HG03520 (cell line): ENCODE measurements around the gene BRD9.
"Not testable (repeated sequence)": the region's sequence is repeated elsewhere in the genome, so short reads cannot be mapped to it uniquely, and the experiment has no call there.

Experiments used
- ATAC-seq: cut with Tn5 transposase; IDR thresholded peaks from one replicate; pipeline ENCODE4 v1.9.1; 2021; ENCODE audit warnings: mild to moderate bottlenecking, moderate library complexity; ENCODE audit not compliant: unreplicated experiment

Gene BRD9

DNA sequence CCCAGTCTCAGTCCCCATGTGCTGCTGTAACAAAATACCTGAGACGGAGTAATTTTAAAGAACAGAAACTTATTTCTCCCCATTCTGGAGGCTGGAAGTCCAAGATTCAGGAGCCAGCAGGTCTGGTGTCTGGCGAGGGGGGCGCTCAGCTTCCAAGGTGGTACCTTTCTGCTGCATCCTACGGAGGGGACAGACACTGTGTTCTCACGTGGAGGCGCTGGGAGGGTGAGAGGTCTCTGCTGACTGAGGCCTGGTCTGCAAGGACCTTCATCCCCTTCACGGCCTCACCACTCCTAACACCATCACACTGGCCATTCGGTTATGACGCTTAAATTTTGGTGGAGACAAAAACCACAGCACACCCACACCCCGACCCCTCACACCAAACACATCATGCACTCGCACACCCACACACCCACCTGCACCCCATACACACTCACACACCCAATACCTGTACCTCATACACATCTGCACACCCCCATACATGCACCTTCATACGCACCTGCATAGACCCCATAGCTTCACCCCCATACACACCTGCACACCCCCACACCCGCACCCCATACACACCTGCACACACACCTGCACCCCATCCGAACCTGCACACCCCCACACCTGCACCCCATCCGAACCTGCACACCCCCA lies 32.0 kb downstream of the BRD9 start:
- no peak for ATAC-seq

DNA sequence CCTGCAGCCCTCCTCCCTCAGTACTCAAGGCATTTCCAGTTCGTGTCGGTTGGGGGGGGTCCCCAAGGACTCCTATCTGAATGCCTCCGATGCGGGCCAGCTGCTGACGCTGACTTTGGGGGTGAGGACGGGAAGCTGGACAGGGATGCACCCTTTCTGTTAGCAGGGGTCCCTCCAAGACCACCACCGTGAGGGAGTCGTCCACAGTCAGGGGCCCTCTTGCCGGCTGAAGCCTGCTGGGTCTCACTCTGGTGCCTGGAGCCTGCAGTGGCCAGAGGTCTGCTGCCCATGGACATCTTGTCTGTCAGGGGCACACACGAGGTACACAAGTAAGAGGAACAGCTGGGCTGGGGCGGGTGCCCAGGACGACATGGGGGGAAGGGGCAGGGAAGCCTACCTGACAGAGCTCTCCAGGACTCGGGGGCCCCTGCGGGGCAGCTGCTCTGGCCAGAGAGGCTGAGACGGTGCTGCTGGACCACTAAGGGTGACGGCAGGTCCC lies 32.8 kb downstream of the BRD9 start:
- no peak for ATAC-seq

DNA sequence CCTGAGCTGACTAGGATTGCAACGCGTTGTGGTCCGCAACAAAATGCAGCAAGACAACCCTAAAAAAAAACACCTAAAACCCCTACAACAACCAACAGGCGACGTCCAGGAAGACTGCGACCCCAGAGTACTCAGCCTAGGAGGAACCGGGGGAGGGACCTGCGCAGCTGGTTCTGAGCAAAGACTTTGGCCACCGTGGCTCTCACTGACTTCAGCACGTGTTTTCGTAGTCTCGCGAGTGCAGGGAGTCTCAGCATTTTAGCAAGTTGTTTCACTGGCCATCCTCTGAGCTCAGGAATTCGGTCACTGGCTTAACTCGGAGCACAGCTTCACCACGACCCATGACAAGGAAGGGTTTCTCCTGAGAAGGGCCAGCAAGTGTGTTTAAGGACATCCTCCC lies 33.2 kb downstream of the BRD9 start:
- no peak for ATAC-seq

DNA sequence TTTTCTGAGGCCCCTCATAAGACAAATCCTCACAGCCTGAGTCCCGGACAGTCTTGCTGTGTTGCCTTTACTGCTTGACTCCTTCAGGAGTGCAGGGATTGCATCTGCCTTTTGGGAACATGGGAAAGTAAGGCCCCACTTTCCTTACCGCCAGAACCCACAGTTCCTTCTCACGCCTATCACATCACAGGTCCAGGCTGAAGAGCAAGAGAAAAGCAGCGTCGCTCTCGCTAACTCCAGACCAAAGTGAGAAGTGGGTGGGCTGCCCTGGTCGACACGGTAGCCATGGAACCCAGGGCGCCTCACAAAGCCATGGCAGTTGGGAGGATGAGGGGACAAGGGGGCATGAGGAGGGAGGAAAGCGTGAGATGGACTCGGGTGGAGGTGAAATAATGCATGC lies 33.9 kb downstream of the BRD9 start:
- no peak for ATAC-seq

DNA sequence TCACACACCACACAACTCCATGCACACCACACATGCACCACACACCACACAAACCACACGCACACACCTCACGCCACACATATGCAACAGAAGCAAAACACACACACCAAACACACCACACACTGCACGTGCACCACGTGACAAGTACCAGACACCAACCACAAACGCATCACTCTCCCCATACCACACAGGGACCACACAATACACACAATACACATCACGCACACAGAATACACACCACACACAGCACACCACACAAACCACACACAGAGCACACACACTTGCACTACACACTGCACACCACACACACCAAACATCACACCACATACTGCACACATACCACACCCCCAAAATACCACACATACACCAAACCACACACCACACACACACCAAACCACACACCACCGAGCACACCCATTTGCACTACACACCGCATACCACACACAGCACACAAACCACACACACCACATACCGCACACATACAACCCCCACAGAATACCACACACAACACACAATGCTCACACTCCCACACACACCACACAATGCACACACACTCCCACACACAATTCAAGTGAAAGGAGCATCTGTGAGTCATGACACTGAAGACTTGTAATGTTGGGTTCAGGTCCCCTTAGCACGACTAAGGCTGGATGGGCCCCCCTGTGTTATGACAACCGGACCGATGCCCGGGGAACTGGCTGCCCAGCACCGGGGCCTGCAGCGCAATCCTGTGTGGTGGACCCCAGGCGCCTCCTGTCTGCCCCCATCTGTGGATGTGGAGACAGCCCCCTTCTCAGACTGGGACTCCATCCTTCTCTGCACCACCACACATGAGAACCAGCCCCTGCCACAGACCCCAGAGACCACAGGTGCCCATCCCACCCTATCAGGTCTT lies 35.8 kb downstream of the BRD9 start:
- no peak for ATAC-seq

DNA sequence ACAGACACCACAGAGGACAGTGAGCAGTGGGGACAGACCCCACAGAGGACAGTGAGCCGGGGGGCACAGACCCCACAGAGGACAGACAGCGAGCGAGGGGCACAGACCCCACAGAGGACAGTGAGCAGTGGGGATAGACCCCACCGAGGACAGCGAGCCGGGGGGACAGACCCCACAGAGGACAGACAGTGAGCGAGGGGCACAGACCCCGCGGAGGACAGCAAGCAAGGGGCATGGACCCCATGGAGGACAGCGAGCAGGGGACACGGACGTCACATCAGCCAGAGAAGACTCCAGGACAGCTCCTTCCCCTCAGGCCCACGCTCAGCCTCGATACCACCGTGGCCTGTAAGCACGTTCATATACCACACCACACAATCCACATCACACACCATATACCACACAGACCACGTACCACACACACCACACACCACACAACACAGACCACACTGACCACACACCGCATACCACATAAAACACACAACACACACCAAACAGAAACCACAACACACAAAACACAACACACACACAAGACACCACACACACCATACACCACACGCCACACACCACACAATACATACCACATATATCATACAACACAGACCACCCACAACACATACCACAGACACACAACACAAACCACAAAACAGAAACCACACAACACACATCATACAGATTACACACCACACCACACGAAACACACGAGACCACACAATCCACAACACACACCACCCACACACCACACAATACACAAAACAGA lies 36.6 kb downstream of the BRD9 start:
- no peak for ATAC-seq

DNA sequence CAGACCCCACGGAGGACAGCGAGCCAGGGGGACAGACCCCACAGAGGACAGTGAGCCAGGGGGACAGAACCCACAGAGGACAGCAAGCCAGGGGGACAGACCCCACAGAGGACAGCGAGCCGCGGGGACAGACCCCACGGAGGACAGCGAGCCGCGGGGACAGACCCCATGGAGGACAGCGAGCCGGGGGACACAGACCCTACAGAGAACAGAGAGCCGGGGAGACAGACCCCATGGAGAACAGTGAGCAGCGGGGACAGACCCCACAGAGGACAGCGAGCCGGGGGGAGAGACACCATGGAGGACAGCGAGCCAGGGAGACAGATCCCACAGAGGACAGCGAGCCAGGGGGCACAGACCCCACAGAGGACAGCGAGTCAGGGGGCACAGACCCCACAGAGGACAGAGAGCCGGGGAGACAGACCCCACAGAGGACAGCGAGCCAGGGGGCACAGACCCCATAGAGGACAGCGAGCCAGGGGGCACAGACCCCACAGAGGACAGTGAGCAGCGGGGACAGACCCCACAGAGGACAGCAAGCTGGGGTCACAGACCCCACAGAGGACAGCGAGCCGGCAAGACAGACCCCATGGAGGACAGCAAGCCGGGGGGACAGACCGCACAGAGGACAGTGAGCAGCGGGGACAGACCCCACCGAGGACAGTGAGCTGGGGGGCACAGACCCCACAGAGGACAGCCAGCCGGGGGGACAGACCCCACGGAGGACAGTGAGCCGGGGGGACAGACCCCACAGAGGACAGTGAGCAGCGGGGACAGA lies 37.4 kb downstream of the BRD9 start:
- no peak for ATAC-seq

DNA sequence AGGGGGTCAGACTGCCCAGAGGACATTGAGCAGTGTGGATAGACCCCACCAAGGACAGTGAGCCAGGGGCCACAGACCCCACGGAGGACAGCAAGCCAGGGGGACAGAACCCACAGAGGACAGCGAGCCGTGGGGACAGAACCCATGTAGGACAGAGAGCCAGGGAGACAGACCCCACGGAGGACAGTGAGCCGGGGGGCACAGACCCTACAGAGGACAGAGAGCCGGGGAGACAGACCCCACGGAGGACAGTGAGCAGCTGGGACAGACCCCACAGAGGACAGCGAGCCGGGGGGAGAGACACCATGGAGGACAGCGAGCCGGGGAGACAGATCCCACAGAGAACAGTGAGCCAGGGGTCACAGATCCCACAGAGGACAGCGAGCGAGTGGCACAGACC lies 38.4 kb downstream of the BRD9 start:
- no peak for ATAC-seq

DNA sequence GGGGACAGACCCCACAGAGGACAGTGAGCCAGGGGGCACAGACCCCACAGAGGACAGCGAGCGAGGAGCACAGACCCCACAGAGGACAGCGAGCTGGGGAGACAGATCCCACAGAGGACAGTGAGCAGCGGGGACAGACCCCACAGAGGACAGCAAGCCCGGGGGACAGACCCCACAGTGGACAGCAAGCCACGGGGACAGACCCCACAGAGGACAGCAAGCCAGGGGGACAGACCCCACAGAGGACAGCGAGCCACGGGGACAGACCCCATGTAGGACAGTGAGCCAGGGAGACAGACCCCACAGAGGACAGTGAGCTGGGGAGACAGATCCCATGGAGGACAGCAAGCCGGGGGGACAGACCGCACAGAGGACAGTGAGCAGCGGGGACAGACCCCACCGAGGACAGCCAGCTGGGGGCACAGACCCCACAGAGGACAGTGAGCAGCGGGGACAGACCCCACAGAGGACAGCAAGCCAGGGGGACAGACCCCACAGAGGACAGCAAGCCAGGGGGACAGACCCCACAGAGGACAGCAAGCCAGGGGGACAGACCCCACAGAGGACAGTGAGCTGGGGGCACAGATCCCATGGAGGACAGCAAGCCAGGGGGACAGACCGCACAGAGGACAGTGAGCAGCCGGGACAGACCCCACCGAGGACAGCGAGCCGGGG lies 39.0 kb downstream of the BRD9 start:
- ATAC-seq: not testable (repeated sequence)

DNA sequence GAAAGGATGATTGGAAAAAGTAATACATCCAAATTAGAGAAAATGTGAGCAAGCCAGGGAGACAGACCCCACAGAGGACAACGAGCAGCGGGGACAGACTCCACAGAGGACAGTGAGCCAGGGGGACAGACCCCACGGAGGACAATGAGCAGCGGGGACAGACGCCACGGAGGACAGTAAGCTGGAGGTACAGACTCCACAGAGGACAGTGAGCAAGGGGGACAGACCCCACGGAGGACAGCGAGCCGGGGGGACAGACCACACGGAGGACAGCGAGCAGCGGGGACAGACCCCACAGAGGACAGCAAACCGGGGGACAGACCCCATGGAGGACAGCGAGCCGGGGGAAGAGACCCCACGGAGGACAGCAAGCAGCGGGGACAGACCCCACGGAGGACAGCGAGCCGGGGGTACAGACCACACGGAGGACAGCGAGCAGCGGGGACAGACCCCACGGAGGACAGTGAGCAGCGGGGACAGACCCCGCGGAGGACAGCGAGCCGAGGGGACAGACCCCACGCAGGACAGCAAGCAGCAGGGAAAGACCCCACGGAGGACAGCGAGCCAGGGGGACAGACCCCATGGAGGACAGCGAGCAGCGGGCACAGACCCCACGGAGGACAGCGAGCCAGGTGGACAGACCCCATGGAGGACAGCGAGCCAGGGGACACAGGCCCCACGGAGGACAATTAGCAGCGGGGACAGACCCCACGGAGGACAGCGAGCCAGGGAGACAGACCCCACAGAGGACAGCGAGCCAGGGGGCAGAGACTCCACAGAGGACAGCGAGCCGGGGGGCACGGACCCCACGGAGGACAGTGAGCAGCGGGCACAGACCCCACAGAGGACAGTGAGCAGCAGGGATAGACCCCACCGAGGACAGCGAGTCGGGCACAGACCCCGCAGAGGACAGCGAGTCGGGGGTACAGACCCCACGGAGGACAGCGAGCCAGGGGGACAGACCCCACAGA lies 39.9 kb downstream of the BRD9 start:
- ATAC-seq: no peak

DNA sequence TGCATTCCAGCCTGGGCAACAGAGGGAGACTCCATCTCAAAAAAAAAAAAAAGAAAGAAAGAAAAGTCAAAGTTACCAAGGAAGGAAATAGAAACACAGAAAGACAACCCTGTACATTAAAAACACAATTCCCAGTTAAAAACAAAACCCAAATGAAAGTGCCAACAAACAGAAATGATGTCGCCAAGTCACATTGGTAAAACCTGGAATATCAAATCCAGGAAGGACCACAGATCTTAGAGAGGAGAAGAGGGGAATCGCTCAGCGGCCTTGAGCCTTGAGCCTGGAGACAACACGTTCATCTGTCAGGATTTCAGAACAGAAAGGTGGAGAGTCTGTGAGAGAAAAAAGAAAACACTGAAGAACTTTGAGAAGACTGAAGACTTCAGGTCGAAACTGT lies 40.6 kb downstream of the BRD9 start:
- ATAC-seq: no peak

DNA sequence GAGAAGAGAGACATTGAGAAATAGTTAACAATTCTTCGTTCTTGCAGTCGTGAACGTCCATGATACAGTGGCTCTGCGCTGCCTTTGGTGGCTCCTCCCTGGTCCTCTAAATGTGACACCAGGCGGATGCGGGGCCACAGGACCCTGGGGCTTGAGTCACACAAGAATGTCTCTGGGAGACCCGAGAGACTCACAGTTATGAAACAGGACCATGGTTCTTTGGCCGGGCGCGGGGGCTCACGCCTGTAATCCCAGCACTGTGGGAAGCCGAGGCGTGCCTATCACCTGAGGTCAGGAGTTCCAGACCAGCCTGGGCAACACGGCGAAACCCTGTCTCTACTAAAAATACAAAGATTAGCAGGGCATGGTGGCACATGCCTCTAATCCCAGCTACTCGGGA lies 41.0 kb downstream of the BRD9 start:
- ATAC-seq: no peak

DNA sequence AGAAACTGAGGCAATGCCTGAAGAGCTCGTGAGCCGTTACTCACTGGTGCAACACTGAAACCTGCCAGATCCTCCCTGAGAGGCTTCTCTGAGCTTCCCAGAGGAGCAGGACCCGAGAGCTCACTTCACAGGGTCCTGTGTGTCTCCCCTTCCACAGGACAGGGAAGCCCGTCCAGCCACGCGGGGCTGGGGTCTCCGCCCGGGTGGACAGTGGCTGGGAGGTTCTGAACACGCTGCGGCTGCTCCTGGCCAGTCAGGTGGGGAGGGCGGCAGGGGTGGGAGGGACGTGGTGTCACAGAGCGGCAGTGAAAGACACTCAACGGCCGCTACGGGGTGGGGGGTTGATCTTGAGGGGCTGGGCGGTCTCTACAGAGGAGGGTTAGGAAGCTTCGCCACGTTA lies 41.5 kb downstream of the BRD9 start:
- no peak for ATAC-seq

DNA sequence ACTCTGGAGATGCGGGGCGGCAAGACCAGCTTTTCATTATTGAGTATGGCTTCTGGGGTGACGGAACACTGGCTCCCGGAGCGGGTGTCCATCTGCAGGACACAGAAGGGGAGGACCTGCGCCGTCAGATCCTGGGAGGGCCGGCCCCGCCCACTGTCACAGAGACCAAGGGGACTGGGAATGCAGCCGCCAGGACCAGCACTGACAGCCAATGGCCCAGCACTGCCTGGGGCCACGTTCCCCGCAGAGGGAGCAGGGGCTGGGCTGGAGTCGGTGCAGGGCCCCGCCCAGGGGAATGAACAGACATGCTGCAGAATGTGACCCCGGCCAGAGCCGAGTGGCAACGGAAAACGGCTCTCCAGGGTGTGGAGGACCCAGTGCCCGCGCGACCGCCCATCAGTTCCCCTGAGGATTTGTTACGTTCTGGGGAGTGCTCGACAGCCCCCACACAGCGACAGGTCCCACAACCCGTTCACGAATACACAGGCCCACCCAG lies 42.0 kb downstream of the BRD9 start, which contains the start of gene ZDHHC11:
Gene ZDHHC11 (minus strand): TSS at position 476 of the 496 bp plus-strand sequence. CDS start 384 bp downstream, at position 92.
- no peak for ATAC-seq

DNA sequence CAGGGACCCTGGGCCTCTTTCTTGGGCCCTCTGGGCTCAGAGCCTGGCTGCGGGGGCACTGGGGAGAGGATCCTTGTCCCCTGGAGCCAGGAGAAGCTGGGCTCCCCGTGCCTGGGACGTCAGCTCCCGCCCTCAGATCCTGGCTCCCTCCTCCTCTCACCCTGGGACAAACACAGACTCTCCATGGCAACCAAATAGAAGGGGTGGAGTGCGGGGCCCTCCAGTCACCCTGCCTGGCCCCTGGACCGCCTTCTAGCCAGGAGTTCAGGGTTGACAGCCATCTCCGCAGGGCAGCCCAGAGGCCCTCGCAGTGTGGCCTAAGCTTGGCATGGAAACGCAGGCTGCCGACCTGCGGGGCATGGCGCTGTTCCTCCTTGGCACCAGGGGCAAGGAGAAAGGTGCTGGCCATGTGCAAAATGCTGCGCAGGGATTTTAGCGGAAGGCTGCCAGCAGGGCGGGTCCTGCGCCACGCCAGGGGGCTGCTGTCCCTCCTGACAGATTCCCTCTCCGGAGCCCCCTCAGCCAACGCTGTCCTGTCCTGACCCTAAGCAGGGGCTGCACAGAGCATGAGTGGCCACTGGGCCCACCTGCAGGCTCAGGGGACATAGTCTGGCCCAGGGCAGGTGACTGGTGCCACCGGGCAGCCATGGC lies 42.8 kb downstream of the BRD9 start:
- no peak for ATAC-seq

DNA sequence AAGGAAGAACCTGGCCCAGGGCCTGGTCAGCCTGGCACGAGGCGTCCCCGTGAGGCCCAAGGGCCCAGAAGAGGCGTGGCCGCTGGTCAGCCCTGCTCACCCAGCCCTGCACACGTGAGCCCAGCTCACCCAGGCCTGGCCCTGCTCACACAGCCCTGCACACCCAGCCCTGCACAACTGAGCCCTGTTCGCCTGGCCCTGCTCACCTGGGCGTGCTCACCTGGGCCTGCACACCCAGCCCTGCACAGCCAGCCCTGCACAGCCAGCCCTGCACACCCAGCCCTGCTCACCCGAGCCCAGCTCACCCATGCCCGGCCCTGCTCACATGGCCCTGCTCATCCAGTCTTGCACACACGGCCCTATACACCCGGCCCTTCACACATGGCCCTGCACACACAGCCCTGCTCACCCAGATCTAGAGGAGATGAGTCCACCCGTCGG lies 43.9 kb downstream of the BRD9 start:
- ATAC-seq: no peak

DNA sequence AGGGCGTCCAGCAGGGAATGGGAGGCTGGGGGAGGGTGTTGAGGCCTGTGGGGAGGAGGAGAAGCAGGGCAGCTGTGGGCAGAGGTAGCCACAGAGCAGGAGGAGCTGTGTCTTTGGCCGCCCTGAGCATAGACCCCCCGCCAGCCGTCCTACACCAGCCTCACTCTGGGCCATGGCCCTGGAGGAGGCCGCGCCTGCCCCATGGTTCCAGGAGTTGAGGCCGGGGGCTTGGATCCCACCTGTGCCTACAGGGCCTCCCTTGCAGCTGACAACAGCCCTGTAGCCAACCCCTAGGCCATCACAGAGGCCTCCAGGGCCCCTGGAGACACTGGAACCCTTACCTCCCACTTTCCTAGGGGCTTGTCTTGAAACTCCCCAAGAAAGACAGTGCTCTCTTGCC lies 44.9 kb downstream of the BRD9 start:
- ATAC-seq: not testable (repeated sequence)

DNA sequence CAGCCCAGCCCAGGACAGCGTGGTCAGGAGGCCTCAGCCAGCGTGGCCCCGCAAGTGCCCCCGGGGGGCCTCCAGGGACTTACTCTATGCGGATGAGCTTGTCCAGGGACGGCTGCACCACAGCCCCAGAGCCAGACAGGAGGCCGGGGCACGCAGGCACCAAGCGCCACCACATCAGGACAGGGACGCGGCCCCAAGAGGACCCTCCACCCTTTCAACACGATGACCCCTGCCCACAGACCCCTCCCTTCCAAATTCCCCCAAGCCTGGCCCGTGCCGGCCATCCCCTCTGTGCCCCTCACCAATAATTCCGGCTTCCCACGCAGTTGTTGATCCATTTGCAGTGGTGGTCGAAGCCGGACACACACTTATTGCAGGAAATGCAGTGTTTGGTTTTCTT lies 45.4 kb downstream of the BRD9 start:
- ATAC-seq: not testable (repeated sequence)
